GM23248 (cell line): ENCODE results near the gene SUPT16H.

Experiments
- EZH2 ChIP-seq: fragments of 200-600 bp; sonication (generic); IDR thresholded peaks from 2 replicates; pipeline ENCODE4 v1.6.1; 2018; ENCODE audit warnings: antibody characterized with exemption, mild to moderate bottlenecking; ENCODE audit not compliant: insufficient read depth, poor library complexity, severe bottlenecking
- EZH2phosphoT487 ChIP-seq: fragments of 200-600 bp; sonication (generic); IDR thresholded peaks from 2 replicates; pipeline ENCODE4 v1.6.1; 2018; ENCODE audit warnings: antibody characterized with exemption, moderate library complexity, mild to moderate bottlenecking, low read depth; ENCODE audit not compliant: insufficient read depth

- TF ChIP-seq EZH2phosphoT487 = no peak
- no peak for TF ChIP-seq EZH2
These were observed 4.5 kb downstream of the SUPT16H start for GRCh38 chr14:21379338-21379737.
